Measurements from ENCODE around the gene ZNF280C.

The ZNF280C gene

GRCh38 chrX:130172127-130172845, 96.4 kb downstream of the ZNF280C start:
- TF ChIP-seq CTCF (IDR thresholded peaks at IDR 0.05) = no peak

GRCh38 chrX:130171446-130172126, 97.1 kb downstream of the ZNF280C start, which contains the start of gene RAB33A:
TSS of gene RAB33A (plus strand) at chrX:130171962. CDS start at chrX:130172063, 101 bp downstream.
- no peak for TF ChIP-seq CTCF (IDR thresholded peaks at IDR 0.05)

- no peak for TF ChIP-seq CTCF (IDR thresholded peaks at IDR 0.05)
Measured at GRCh38 chrX:130170752-130171445, 97.8 kb downstream of the ZNF280C start.

GRCh38 chrX:130167040-130167439, 101.7 kb downstream of the ZNF280C start:
- TF ChIP-seq CTCF (IDR thresholded peaks at IDR 0.05) = no peak

- no peak for TF ChIP-seq CTCF (IDR thresholded peaks at IDR 0.05)
Measured at GRCh38 chrX:130166503-130166777, 102.3 kb downstream of the ZNF280C start.

GRCh38 chrX:130165703-130166502, 102.8 kb downstream of the ZNF280C start, which contains the start of gene AIFM1:
TSS of gene AIFM1 (minus strand) at chrX:130165841. CDS start at chrX:130165656, 185 bp downstream.
- TF ChIP-seq CTCF (IDR thresholded peaks at IDR 0.05) = no peak

GRCh38 chrX:130165181-130165702, 103.5 kb downstream of the ZNF280C start:
- TF ChIP-seq CTCF (IDR thresholded peaks at IDR 0.05) = no peak

All from LNCAP (cell line).